ENCODE measurements around the gene ARID2. TPM values are rescaled to one million over a fixed set of nuclear protein-coding genes. Genes with fewer than 3 reads are reported as not detected.

Gene ARID2
- total and polyA plus RNA-seq, 2 of the 13 experiments (the other 11 are each of a cell fraction or from before 2014, with no cell fraction given): 15.9 to 22.2 TPM

GRCh38 chr12:45712319-45712718, 17.2 kb upstream of the ARID2 start:
- Histone ChIP-seq H3K4me2 (ENCODE audit: low read depth, low read length) (no peak overlapping the region), H3K9ac (ENCODE audit: insufficient read depth, low read depth, low read length) (no peak overlapping the region), H3K79me2 (ENCODE audit: insufficient read depth, low read length) (no peaks in the 10 kb centered on the region), H3K9me3 (ENCODE audit: low read length) (no peaks in the 10 kb centered on the region), H3K27me3 (ENCODE audit: control insufficient read depth in 1 of 2, insufficient read depth in 2 of 2, low read length in 2 of 2) (no peaks in the 10 kb centered on the region), H2AFZ (ENCODE audit: low read length) (no peak overlapping the region), H3K36me3 (replicated peaks in 1 of 2; ENCODE audit: control insufficient read depth in 1 of 2, insufficient read depth in 2 of 2, low read length in 2 of 2) (no peaks in the 10 kb centered on the region), H3K27ac (ENCODE audit: extremely low read length, insufficient read depth, low read length) (no peak overlapping the region), H3K4me3 (replicated peaks in 1 of 3; ENCODE audit: insufficient read depth in 1 of 3, low read depth in 2 of 3, low read length in 3 of 3) (no peak overlapping the region), H3K4me1 (ENCODE audit: insufficient read depth, low read length) (no peaks in the 10 kb centered on the region), H4K20me1 (ENCODE audit: insufficient read depth, low read length) (no peaks in the 10 kb centered on the region)
- no peak for DNase-seq (ENCODE audit: low spot score)
- no peak for TF ChIP-seq DZIP1 (CRISPR knock-in tag; IDR thresholded peaks at IDR 0.05)
- no peak for TF ChIP-seq WIZ (CRISPR knock-in tag; IDR thresholded peaks at IDR 0.05)
- 84% methylated on average over 4 of the region's 4 CpGs for WGBS (ENCODE audit: low lambda C conversion rate)
- intact Hi-C loops (cut with micrococcal nuclease; ENCODE audit: unreplicated experiment) (no loop called here), in situ Hi-C loops (cut with HindIII; ENCODE audit: extremely low pct_ligation_motif_present, low pct_unique_long_range_greater_than_20kb) (no loop called here)
- no TSS peak for BruUV-seq (replicated peaks)
- ChIA-PET CTCF (ENCODE audit: low intra/inter-chr PET ratio, low total read pairs) (no interaction called here), POLR2A (no interaction called here)
- no peak for ATAC-seq
- FAIRE-seq: no peak

- ATAC-seq: no peak
- no peak overlapping the region for H2AFZ ChIP-seq (ENCODE audit: low read length)
- no peak for FAIRE-seq
- H4K20me1 ChIP-seq (ENCODE audit: insufficient read depth, low read length): no peaks in the 10 kb centered on the region
- intact Hi-C loops (cut with micrococcal nuclease; ENCODE audit: unreplicated experiment): no loop called here
- no peaks in the 10 kb centered on the region for H3K36me3 ChIP-seq (replicated peaks in 1 of 2; ENCODE audit: control insufficient read depth in 1 of 2, insufficient read depth in 2 of 2, low read length in 2 of 2)
- POLR2A ChIA-PET: no interaction called here
- no peak overlapping the region for H3K27ac ChIP-seq (ENCODE audit: extremely low read length, insufficient read depth, low read length)
- H3K79me2 ChIP-seq (ENCODE audit: insufficient read depth, low read length): no peaks in the 10 kb centered on the region
- CTCF ChIA-PET (ENCODE audit: low intra/inter-chr PET ratio, low total read pairs): no interaction called here
- no peak overlapping the region for H3K4me3 ChIP-seq (replicated peaks in 1 of 3; ENCODE audit: insufficient read depth in 1 of 3, low read depth in 2 of 3, low read length in 3 of 3)
- no peaks in the 10 kb centered on the region for H3K9me3 ChIP-seq (ENCODE audit: low read length)
- whole genome bisulfite sequencing (ENCODE audit: low lambda C conversion rate): 40% methylated on average over 2 of the region's 2 CpGs
- H3K4me2 ChIP-seq (ENCODE audit: low read depth, low read length): no peak overlapping the region
- no peaks in the 10 kb centered on the region for H3K4me1 ChIP-seq (ENCODE audit: insufficient read depth, low read length)
- BruUV-seq (replicated peaks): no TSS peak
- H3K9ac ChIP-seq (ENCODE audit: insufficient read depth, low read depth, low read length): no peak overlapping the region
- H3K27me3 ChIP-seq (ENCODE audit: control insufficient read depth in 1 of 2, insufficient read depth in 2 of 2, low read length in 2 of 2): no peaks in the 10 kb centered on the region
- in situ Hi-C loops (cut with HindIII; ENCODE audit: extremely low pct_ligation_motif_present, low pct_unique_long_range_greater_than_20kb): no loop called here
- no peak for DNase-seq (ENCODE audit: low spot score)
- no peak for TF ChIP-seq DMTF1 (CRISPR knock-in tag; IDR thresholded peaks at IDR 0.05)
- no peak for TF ChIP-seq EZH2 (conservative IDR thresholded peaks at IDR 0.05; ENCODE audit: low read depth, low read length)
- no peak for TF ChIP-seq HES4 (CRISPR knock-in tag; IDR thresholded peaks at IDR 0.05; ENCODE audit: borderline replicate concordance)
- TF ChIP-seq ZNF788 (CRISPR knock-in tag; IDR thresholded peaks at IDR 0.05; ENCODE audit: borderline replicate concordance): no peak
- no peak for TF ChIP-seq ARID2 (CRISPR knock-in tag; IDR thresholded peaks at IDR 0.05; ENCODE audit: borderline replicate concordance)
- no peak for TF ChIP-seq THAP8 (CRISPR knock-in tag; IDR thresholded peaks at IDR 0.05; ENCODE audit: borderline replicate concordance)
- no peak for TF ChIP-seq SMAD3 (CRISPR knock-in tag; IDR thresholded peaks at IDR 0.05)
- TF ChIP-seq ZNF451 (CRISPR knock-in tag; IDR thresholded peaks at IDR 0.05): no peak
These were observed 16.4 kb upstream of the ARID2 start for GRCh38 chr12:45713078-45713477.

Data from HepG2 (cell line).